DOHH2 (cell line): ENCODE measurements around the gene TCOF1.

Experiments used
- H3F3A ChIP-seq: fragments of 200-600 bp; sonication (generic), shearing (Covaris generic); 2 replicates; pipeline ENCODE4 v1.6.0; 2016; ENCODE audit warnings: antibody characterized with exemption, mild to moderate bottlenecking; ENCODE audit not compliant: control insufficient read depth, insufficient read depth
- H3K27ac ChIP-seq: fragments of 200-600 bp; sonication (generic); 2 replicates; pipeline ENCODE4 v1.5.1; 2014; ENCODE audit warnings: low read depth, mild to moderate bottlenecking, low read length, moderate library complexity
- H3K27me3 ChIP-seq: fragments of 200-600 bp; sonication (generic); 2 replicates; pipeline ENCODE4 v1.6.1; 2014; ENCODE audit warnings: mild to moderate bottlenecking, low read length, mixed read lengths; ENCODE audit not compliant: control insufficient read depth
- H3K36me3 ChIP-seq: fragments of 200-600 bp; sonication (generic); 2 replicates; pipeline ENCODE4 v1.6.1; 2014; ENCODE audit warnings: mild to moderate bottlenecking, low read length, moderate library complexity, mixed read lengths; ENCODE audit not compliant: control insufficient read depth
- H3K4me1 ChIP-seq: fragments of 200-600 bp; sonication (generic); 2 replicates; pipeline ENCODE4 v1.6.1; 2014; ENCODE audit warnings: mild to moderate bottlenecking, low read length, mixed read lengths; ENCODE audit not compliant: control insufficient read depth
- H3K4me2 ChIP-seq: fragments of 200-600 bp; sonication (generic); 2 replicates; pipeline ENCODE4 v1.6.0; 2014; ENCODE audit warnings: mild to moderate bottlenecking, low read length, moderate library complexity
- H3K4me3 ChIP-seq: fragments of 200-600 bp; sonication (generic); 2 replicates; pipeline ENCODE4 v1.5.1; 2014; ENCODE audit warnings: mild to moderate bottlenecking, low read length, mixed read lengths
- H3K79me2 ChIP-seq: fragments of 200-600 bp; sonication (generic); 2 replicates; pipeline ENCODE4 v1.6.1; 2014; ENCODE audit warnings: mild to moderate bottlenecking, low read length, mixed read lengths; ENCODE audit not compliant: control insufficient read depth
- H3K9me2 ChIP-seq: fragments of 200-600 bp; sonication (generic); replicated peaks from 2 replicates; pipeline ENCODE4 v1.6.1; 2014; ENCODE audit warnings: mild to moderate bottlenecking, low read length, mixed read lengths; ENCODE audit not compliant: control insufficient read depth
- H3K9me3 ChIP-seq: fragments of 200-600 bp; sonication (generic); 2 replicates; pipeline ENCODE4 v1.6.1; 2014; ENCODE audit warnings: antibody characterized with exemption, low read length, mixed read lengths; ENCODE audit not compliant: control insufficient read depth, insufficient read depth
- H4K20me1 ChIP-seq: fragments of 200-600 bp; sonication (generic); 2 replicates; pipeline ENCODE4 v1.6.0; 2014; ENCODE audit warnings: low read depth, mild to moderate bottlenecking, antibody characterized with exemption, low read length, moderate library complexity; ENCODE audit not compliant: control insufficient read depth, insufficient read depth
- EZH2phosphoT487 ChIP-seq: fragments of 200-600 bp; sonication (generic); IDR thresholded peaks from 2 replicates; pipeline ENCODE4 v1.6.1; 2017; ENCODE audit warnings: borderline replicate concordance, mild to moderate bottlenecking, antibody characterized with exemption, low read length, moderate library complexity, mixed read lengths
- TF ChIP-seq, protein P1 (sequence below): fragments of 200-600 bp; sonication (generic); IDR thresholded peaks from one replicate; pipeline ENCODE4 v1.5.1; 2014; ENCODE audit warnings: antibody characterized with exemption, mild to moderate bottlenecking, low read depth, low read length; ENCODE audit not compliant: poor library complexity, severe bottlenecking

Gene TCOF1

GRCh38 chr5:150396267-150396666, 38.8 kb downstream of the TCOF1 start:
- Histone ChIP-seq H3K9me3 (no peaks in the 10 kb centered on the region), H3K36me3 (peaks cover 94% of the 10 kb centered on the region), H3K4me3 (no peak overlapping the region), H3K4me2 (no peak overlapping the region), H3K27me3 (no peaks in the 10 kb centered on the region), H4K20me1 (peaks cover 5% of the 10 kb centered on the region; the same call in 1 of the 2 replicates), H3K4me1 (peaks cover 23% of the 10 kb centered on the region), H3K9me2 (no peaks in the 10 kb centered on the region), H3K79me2 (no peaks in the 10 kb centered on the region), H3K27ac (no peak overlapping the region), H3F3A (peaks cover 36% of the 10 kb centered on the region)
- TF ChIP-seq, protein P1, sequence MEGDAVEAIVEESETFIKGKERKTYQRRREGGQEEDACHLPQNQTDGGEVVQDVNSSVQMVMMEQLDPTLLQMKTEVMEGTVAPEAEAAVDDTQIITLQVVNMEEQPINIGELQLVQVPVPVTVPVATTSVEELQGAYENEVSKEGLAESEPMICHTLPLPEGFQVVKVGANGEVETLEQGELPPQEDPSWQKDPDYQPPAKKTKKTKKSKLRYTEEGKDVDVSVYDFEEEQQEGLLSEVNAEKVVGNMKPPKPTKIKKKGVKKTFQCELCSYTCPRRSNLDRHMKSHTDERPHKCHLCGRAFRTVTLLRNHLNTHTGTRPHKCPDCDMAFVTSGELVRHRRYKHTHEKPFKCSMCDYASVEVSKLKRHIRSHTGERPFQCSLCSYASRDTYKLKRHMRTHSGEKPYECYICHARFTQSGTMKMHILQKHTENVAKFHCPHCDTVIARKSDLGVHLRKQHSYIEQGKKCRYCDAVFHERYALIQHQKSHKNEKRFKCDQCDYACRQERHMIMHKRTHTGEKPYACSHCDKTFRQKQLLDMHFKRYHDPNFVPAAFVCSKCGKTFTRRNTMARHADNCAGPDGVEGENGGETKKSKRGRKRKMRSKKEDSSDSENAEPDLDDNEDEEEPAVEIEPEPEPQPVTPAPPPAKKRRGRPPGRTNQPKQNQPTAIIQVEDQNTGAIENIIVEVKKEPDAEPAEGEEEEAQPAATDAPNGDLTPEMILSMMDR, result no peak

GRCh38 chr5:150397146-150397781, 39.8 kb downstream of the TCOF1 start:
- H3K79me2 ChIP-seq, result no peaks in the 10 kb centered on the region
- H3K27me3 ChIP-seq, result no peaks in the 10 kb centered on the region
- peaks cover 23% of the 10 kb centered on the region for H3K4me1 ChIP-seq
- H3K36me3 ChIP-seq, result peaks cover 94% of the 10 kb centered on the region
- peaks cover 4% of the 10 kb centered on the region; the same call in 1 of the 2 replicates for H4K20me1 ChIP-seq
- no peaks in the 10 kb centered on the region for H3K9me2 ChIP-seq
- H3K9me3 ChIP-seq, result no peaks in the 10 kb centered on the region
- H3K4me3 ChIP-seq, result no peak overlapping the region
- peaks cover 46% of the 10 kb centered on the region for H3F3A ChIP-seq
- no peak for TF ChIP-seq EZH2phosphoT487
- TF ChIP-seq, protein P1, result no peak
- H3K27ac ChIP-seq, result no peak overlapping the region
- H3K4me2 ChIP-seq, result no peak overlapping the region

DNA sequence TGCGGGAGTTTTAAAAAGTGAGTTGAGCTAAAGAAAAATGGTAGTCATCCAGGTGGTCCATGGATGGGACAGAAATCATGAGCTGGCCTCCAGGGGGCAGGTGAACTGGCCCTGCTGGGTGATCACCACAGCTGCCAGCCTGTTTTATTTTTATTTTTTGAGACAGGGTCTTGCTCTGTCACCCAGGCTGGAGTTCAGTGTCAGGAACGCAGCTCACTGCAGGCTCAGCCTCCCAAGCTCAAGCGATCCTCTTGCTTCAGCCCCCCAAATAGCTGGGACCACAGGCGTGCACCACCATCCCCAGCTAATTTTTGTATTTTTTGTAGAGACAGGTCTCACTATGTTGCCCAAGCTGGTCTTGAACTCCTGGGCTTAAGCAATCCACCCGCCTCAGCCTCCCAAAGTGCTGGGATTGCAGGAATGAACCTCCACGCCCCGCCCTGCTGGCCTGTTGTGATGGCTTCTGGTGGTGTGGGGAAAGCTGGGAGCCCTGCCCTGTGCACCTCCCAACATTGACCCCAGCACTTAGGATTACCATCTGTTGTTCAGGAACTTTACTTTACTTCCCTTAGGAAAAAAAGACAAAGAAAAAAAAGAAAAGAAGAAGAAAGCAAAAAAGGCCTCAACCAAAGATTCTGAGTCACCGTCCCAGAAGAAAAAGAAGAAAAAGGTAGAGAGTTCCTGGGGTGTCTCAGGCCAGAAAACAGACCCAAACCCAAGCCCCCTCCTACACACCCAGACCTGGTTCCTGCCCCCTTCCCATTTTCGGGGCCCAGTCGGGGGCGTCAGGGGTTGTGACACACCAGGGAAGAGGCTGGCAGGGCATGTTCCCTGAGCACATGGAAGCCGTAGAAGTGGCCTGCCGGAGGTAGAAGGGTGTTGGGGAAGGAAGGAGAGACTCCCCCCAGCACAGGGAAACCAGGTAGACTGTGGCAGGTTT, 40.6 kb downstream of the TCOF1 start:
- no peaks in the 10 kb centered on the region for H3K27me3 ChIP-seq
- H3K9me3 ChIP-seq, result no peaks in the 10 kb centered on the region
- H3K27ac ChIP-seq, result 0 out of 2 replicates have a peak overlapping the region, but pooled peaks have one; percentile 14
- H3K9me2 ChIP-seq, result no peaks in the 10 kb centered on the region
- peaks cover 54% of the 10 kb centered on the region for H3F3A ChIP-seq
- peaks cover 24% of the 10 kb centered on the region for H3K4me1 ChIP-seq
- H3K4me2 ChIP-seq, result peak overlapping the region; percentile 5; the same call in 1 of the 2 replicates
- peaks cover 4% of the 10 kb centered on the region; the same call in 1 of the 2 replicates for H4K20me1 ChIP-seq
- no peak overlapping the region for H3K4me3 ChIP-seq
- TF ChIP-seq EZH2phosphoT487, result no peak
- TF ChIP-seq, protein P1, result peak; percentile 31
- peaks cover 94% of the 10 kb centered on the region for H3K36me3 ChIP-seq
- no peaks in the 10 kb centered on the region for H3K79me2 ChIP-seq
